Lung (tissue), 12 donors: ENCODE data around the gene FAM221B. TPM values are rescaled to one million over a fixed set of nuclear protein-coding genes. Genes with fewer than 3 reads are reported as not detected.

Source experiments
- ATAC-seq: fragments of 200-7000 bp; cut with Tn5 transposase; one replicate; pipeline ENCODE4 v1.9.1; 2020; ENCODE audit warnings: moderate number of reproducible peaks; ENCODE audit not compliant: insufficient read depth, low FRiP score
- DNase-seq, 3 donors: peaks; one replicate each; pipeline ENCODE4 v3.0.0-alpha.2; 2013 to 2017
- H3K27ac ChIP-seq, 2 donors: one replicate each; pipeline ENCODE4 v1.5.1; 2013; ENCODE audit warnings: mild to moderate bottlenecking in 2 of 2, moderate library complexity in 2 of 2, control low read depth in 1 of 2, inconsistent platforms in 1 of 2, low read depth in 1 of 2, low read length in 1 of 2
- H3K27me3 ChIP-seq, 3 donors: one replicate each; pipeline ENCODE4 v1.5.1; 2013; ENCODE audit warnings: low read length in 2 of 3; ENCODE audit not compliant: control insufficient read depth in 3 of 3, insufficient read depth in 3 of 3
- H3K36me3 ChIP-seq, 4 donors: one replicate each; pipeline ENCODE4 v1.5.1; 2013; ENCODE audit warnings: low read length in 4 of 4, mild to moderate bottlenecking in 1 of 4, moderate library complexity in 1 of 4; ENCODE audit not compliant: control insufficient read depth in 4 of 4, insufficient read depth in 4 of 4
- H3K4me1 ChIP-seq, 5 donors: one replicate each; pipeline ENCODE4 v1.5.1; 2013; ENCODE audit warnings: low read length in 5 of 5, mild to moderate bottlenecking in 2 of 5, moderate library complexity in 1 of 5; ENCODE audit not compliant: control insufficient read depth in 5 of 5, insufficient read depth in 5 of 5
- H3K4me3 ChIP-seq: one replicate; pipeline ENCODE4 v1.5.1; 2013; ENCODE audit warnings: mild to moderate bottlenecking, control low read depth, moderate library complexity
- H3K9ac ChIP-seq, 2 donors: one replicate each; pipeline ENCODE4 v1.5.1; 2013; ENCODE audit warnings: low read length in 2 of 2, control low read depth in 1 of 2; ENCODE audit not compliant: insufficient read depth in 1 of 2
- H3K9me3 ChIP-seq, 4 donors: one replicate each; pipeline ENCODE4 v1.5.1; 2013; ENCODE audit warnings: low read length in 3 of 4, mild to moderate bottlenecking in 1 of 4, moderate library complexity in 1 of 4; ENCODE audit not compliant: control insufficient read depth in 4 of 4, insufficient read depth in 3 of 4
- WGBS, 2 donors: extraction: QIAGEN DNeasy Blood & Tissue Kit; methylation state at CpG; one replicate each; pipeline ENCODE4 v1.1.7; 2013; 5-methylcytosine and 5-hydroxymethylcytosine counted together
- polyA plus RNA-seq, 2 donors: library from polyadenylated mRNA; stranded (reverse); fragments of 200-250 nt; gene quantifications; one replicate each; pipeline ENCODE4 v1.2.1, GENCODE V29; 2013
- total RNA-seq, 2 donors: library from RNA; depleted of rRNA in 1 of 2; stranded (reverse); fragments of >200 nt in 1 of 2; gene quantifications; one replicate each; pipeline ENCODE4 v1.2.1, GENCODE V29; 2014 to 2021
- TF ChIP-seq, protein P1 (sequence below): IDR thresholded peaks from 2 replicates; pipeline ENCODE4 v1.5.1; 2012; ENCODE audit warnings: mild to moderate bottlenecking; ENCODE audit errors: control extremely low read depth, extremely low read depth
- donor health status: control.
- donor health status: control.
- donor health status: Bipolar disorder and iron deficiency.
- donor health status: healthy.
- donor health status: DM: yes; HTN: yes; CAD: no.

FAM221B gene
- total and polyA plus RNA-seq, 4 donors: 0.10 to 0.25 (median 0.13) TPM

DNA sequence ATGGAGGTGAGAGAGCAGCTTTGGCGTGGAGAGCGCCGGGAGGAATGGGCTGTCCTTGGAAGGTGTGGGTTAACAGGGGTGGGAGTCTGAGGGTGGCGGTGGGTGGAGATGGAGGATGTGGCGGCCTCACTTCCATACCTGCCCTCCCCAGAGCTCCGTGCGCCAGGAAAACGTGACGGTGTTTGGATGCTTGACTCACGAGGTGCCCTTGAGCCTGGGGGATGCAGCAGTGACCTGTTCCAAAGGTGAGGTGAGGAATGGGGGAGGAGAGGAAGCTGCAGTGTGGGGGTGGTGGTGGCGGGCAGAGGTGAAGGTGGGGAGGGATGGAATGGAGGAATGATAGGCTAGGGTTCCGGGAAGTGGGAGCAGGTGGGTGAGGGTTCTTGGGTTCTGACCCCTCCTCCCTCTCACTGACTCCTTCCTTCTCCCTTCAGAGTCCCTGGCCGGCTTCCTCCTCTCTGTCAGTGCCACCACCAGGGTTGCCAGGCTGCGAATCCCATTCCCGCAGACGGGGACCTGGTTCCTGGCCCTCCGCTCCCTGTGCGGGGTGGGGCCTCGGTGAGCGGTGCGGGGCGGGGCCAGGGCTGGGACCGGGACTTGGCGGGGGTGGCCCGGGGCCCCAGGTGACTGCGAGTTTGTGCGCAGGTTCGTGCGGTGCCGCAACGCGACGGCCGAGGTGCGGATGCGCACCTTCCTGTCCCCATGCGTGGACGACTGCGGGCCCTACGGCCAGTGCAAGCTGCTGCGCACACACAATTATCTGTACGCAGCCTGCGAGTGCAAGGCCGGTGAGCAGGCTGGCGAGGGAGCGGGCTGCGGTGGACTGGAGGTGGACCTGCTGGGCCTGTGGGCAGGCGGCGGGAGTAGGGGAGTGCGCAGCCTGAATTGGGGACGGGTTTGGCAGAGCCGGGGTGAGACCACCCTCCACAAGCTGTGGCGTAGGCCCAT is 17.6 kb upstream of the FAM221B start:
- peaks cover 0 to 22% (median 7%) of the 10 kb centered on the region in 4 donors for H3K36me3 ChIP-seq
- H3K27me3 ChIP-seq: no peaks in the 10 kb centered on the region
- ATAC-seq (no peak), DNase-seq (peak in 1 of 3 donors; percentile 26)
- H3K27ac ChIP-seq: peak overlapping the region in 1 of 2 donors; percentile 80
- H3K9ac ChIP-seq: peak overlapping the region; percentile 16 to 59
- peaks cover 6 to 21% (median 16%) of the 10 kb centered on the region in 5 donors for H3K4me1 ChIP-seq
- H3K4me3 ChIP-seq: no peak overlapping the region
- TF ChIP-seq, protein P1, sequence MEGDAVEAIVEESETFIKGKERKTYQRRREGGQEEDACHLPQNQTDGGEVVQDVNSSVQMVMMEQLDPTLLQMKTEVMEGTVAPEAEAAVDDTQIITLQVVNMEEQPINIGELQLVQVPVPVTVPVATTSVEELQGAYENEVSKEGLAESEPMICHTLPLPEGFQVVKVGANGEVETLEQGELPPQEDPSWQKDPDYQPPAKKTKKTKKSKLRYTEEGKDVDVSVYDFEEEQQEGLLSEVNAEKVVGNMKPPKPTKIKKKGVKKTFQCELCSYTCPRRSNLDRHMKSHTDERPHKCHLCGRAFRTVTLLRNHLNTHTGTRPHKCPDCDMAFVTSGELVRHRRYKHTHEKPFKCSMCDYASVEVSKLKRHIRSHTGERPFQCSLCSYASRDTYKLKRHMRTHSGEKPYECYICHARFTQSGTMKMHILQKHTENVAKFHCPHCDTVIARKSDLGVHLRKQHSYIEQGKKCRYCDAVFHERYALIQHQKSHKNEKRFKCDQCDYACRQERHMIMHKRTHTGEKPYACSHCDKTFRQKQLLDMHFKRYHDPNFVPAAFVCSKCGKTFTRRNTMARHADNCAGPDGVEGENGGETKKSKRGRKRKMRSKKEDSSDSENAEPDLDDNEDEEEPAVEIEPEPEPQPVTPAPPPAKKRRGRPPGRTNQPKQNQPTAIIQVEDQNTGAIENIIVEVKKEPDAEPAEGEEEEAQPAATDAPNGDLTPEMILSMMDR: no peak
- WGBS, 2 donors: 38 to 60% methylated on average over 52 to 53 of the region's 53 CpGs
- no peaks in the 10 kb centered on the region for H3K9me3 ChIP-seq

DNA sequence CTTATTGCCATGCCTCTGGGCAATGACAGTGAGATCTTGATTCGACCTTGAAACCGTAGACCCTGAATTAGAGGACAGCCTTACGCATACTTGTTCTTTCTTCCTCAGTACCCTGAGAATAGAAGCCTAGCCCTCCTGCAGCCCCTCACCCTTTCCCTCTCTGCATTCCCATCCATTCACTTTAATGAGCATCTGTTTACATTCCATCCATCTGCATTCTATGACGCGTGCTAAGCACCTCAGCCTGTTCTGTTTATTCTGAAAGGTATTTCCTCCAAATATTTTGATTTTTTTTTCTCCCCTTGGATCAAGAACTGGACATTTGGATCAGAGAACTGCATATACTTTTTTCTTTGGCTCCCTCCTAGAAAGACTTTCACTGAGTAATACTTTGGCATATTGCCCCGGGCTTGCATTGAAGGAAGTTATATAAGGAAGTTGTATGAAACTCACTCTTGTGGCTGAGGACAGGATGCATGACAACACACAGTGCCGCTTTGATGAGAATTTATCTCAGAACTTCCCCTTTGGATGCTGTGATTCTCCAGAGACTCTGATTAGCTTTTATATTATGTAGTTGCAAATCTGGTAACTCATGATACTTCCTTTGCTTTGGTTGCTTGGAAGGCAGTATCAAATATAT is 16.2 kb upstream of the FAM221B start:
- Histone ChIP-seq H3K4me1 (peaks cover 6 to 21% (median 16%) of the 10 kb centered on the region in 5 donors), H3K9me3 (no peaks in the 10 kb centered on the region), H3K27ac (peak overlapping the region in 1 of 2 donors; percentile 88), H3K9ac (peak overlapping the region; percentile 19 to 59), H3K4me3 (no peak overlapping the region), H3K36me3 (peaks cover 0 to 22% (median 7%) of the 10 kb centered on the region in 4 donors), H3K27me3 (no peaks in the 10 kb centered on the region)
- ATAC-seq (peak; percentile 43), DNase-seq (peak; percentile 56 to 94 (median 93))
- WGBS, 2 donors: 24% methylated on average over 7 of the region's 7 CpGs
- TF ChIP-seq, protein P1: no peak

DNA sequence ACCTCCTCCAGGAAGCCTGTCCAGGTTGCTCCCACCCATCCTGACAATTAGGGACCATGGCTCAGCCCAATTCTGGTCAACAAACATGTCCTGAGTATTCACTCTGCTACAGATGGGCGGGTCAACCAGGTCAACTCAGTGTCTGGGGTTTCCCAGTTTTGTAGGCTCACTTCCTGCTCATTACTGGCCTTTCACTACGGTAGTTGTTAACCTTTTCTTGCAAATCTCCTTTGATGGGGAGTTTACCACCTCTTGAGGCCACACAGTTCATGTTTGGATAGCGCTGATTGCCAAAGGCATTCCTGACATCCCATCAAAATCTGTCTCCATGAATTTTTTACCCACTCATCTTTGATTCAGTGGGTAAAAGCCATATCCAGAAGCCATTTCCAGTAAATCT is 14.3 kb upstream of the FAM221B start:
- Histone ChIP-seq H3K4me3 (no peak overlapping the region), H3K9ac (no peak overlapping the region), H3K36me3 (peaks cover 0 to 14% (median 7%) of the 10 kb centered on the region in 4 donors), H3K9me3 (no peaks in the 10 kb centered on the region), H3K4me1 (peaks cover 6 to 21% (median 16%) of the 10 kb centered on the region in 5 donors), H3K27ac (no peak overlapping the region), H3K27me3 (no peaks in the 10 kb centered on the region)
- DNase-seq (no peak), ATAC-seq (no peak)
- TF ChIP-seq, protein P1: no peak
- WGBS, 2 donors: 66 to 73% methylated on average over 3 of the region's 3 CpGs
